Fibroblast of mammary gland (primary cell): ENCODE data around the gene MARCHF7.
"Not testable (repeated sequence)": the region's sequence is repeated elsewhere in the genome, so short reads cannot be mapped to it uniquely, and the experiment has no call there.

Source experiments
- DNase-seq: peaks from one replicate; pipeline ENCODE4 v3.0.0-alpha.2; 2010; ENCODE audit warnings: low read depth
- H3K4me3 ChIP-seq: 2 replicates; pipeline ENCODE4 v1.5.1; 2011; ENCODE audit warnings: low read depth, mild to moderate bottlenecking, low read length, moderate library complexity; ENCODE audit not compliant: control insufficient read depth
- TF ChIP-seq, protein P1 (sequence below): conservative IDR thresholded peaks from 2 replicates; pipeline ENCODE4 v1.5.1; 2011; ENCODE audit warnings: low read depth, low read length, inconsistent platforms; ENCODE audit not compliant: control insufficient read depth, insufficient read depth

Gene MARCHF7

DNA sequence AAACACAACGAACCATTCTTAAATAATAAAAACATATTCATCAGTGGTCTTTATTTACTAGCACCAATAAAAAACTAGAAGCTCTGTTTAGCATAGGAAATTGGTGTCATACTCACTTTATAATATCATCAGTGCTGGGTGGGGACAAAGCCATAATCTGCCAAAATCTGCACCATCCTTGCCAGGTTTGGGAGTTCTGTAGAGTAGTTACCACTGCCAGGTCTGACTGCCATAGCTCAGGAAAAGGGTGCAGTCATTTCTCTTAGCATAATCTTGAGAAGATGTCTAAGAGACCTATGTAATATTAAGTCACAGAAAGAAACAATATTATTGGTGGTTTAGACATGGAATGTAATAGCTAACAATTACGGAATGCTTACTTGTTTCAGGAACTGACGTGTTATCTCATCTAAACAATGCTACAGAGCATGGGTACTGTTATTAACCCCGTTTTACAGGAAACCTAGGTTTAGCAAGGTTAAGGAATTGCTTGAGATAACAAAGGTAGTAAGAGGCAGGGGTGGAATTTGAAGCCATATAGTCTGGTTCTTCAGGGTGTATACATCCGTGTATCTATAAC is 1.6 kb upstream of the MARCHF7 start:
- no peak overlapping the region for H3K4me3 ChIP-seq

DNA sequence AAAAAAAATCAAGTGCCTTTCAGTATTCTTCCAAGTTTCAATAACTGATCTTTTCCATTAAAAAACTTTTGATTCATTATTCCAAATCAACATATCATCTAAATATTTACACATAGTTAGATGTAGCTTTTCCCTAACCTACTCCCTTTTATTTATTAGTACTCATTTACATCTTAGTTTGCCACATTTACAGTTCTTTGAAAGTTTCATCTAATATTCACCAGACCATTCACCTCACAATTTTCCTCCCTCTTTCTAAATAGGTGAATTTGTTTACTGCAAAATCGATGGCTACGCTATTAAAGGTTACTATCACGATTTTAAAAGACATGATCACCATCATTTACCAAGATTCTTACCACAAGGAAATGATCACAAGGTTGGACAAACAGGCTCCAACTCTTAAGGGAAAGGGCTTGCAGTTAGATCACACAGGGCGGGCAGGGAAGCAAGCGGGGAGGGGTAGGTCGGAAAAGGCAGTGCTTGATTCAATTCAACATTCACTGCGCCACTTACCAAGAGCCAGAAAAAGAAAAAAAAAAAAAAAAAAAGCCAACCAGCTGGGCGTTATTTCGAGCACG is 654 bp upstream of the MARCHF7 start:
- DNase-seq: peak; percentile 64
- TF ChIP-seq, protein P1, sequence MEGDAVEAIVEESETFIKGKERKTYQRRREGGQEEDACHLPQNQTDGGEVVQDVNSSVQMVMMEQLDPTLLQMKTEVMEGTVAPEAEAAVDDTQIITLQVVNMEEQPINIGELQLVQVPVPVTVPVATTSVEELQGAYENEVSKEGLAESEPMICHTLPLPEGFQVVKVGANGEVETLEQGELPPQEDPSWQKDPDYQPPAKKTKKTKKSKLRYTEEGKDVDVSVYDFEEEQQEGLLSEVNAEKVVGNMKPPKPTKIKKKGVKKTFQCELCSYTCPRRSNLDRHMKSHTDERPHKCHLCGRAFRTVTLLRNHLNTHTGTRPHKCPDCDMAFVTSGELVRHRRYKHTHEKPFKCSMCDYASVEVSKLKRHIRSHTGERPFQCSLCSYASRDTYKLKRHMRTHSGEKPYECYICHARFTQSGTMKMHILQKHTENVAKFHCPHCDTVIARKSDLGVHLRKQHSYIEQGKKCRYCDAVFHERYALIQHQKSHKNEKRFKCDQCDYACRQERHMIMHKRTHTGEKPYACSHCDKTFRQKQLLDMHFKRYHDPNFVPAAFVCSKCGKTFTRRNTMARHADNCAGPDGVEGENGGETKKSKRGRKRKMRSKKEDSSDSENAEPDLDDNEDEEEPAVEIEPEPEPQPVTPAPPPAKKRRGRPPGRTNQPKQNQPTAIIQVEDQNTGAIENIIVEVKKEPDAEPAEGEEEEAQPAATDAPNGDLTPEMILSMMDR: no peak
- peak overlapping the region; percentile 95 for H3K4me3 ChIP-seq

More for the DNA sequence above, 1.6 kb upstream of the MARCHF7 start:
- TF ChIP-seq, protein P1: no peak
- no peak for DNase-seq

DNA sequence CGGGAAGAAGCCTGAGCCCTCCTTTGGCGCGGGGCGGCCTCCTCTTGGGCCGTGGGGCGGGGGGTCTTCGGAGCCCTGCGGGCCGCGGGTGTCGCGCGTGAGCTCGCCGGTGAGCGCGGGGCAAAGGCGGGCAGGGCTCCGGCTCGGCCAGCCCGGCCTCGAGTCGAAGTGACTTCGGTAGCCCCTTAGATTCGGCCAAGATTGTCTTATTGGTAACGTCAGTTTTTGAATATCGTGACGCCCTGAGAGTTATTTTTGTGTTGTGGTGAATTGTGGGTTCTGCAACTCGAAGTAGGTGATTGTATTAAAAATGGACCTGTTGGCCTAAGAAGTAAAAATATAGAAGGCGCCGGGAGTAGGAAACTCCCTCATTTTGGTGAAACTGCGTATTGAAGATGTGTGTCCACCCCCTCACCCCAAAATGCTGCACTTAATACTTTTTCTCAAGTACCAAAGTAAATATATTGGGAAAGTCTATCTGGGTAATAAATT is 669 bp downstream of the MARCHF7 start:
- peak overlapping the region; percentile 95 for H3K4me3 ChIP-seq
- TF ChIP-seq, protein P1: no peak
- peak; percentile 14 for DNase-seq

DNA sequence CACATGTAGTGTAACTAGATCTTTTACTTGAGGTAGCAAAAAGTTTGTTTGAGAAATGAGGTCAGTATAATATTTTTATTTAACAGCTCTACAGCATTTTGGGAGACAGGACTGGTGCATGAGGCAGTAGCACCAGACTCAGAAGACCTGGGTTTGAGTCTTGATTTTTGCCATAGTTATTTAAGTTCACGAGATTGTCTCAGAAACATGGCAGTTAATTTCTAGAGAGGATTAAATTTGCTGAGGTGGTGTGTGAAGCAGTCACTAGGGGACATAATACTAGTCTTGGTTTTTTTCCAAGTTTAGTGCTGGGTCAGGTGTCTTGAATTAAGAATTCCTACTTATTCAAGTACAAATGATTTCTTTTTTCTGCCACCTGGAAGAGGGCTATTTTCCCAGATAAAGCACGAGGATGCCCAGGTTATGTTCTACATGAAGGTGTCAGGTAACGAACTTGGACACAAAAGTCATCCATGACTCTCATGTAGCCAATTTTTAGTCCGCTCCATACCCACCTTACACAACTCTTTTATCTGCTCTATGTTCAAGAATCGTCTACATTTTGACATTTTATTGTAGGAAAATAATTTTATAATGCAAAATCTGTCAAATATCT is 1.4 kb downstream of the MARCHF7 start:
- peak overlapping the region; percentile 95 for H3K4me3 ChIP-seq
- peak; percentile 65 for DNase-seq
- TF ChIP-seq, protein P1: peak; percentile 10

DNA sequence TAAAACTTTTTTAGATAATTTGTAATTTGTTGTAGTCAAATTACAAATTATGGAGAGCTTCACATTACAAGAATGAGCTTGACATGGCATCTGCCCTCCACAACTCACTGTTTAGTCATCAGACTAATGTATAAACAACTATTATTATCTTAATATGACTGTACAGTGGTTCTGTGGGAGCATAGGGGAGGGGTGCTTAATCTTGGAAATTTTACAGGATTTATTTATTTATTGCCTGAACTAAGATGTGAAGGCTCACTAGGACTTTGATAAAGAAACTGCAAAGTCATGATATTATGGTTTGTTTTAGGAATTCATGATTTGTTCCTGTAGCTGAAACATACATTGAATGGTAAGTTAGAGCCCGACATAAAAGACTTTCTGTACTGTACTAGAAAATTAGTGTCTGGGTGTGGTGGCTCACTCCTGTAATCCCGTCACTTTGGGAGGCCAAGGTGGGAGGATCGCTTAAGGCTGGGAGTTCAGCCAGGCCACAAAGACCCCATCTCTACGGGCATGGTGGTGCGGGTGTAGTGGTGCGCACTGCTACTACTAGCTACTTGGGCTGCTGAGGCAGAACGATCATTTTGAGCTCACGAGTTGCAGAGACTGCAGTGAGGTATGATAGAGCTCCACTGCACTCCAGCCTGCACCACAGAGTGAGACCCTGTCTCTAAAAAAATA is 2.1 kb downstream of the MARCHF7 start:
- peak overlapping the region; percentile 95 for H3K4me3 ChIP-seq
- peak; percentile 83 for DNase-seq
- TF ChIP-seq, protein P1: no peak

DNA sequence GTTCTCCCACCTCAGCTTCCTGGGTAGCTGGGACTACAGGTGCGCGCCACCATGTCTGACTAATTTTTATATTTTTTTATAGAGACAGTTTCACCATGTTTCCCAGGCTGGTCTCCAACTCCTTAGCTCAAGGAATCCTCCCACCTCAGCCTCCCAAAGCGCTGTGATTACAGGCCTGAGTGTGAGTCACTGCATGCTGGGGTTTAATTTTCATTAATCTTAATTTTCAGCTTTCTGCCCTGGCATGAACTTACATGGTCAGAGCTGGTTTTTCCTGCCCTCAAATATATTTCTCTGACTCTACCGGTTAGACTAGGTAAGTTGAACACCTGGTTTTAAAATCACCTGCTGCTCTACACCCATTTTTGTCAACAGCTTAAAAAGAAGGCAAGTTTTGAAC is 3.1 kb downstream of the MARCHF7 start:
- H3K4me3 ChIP-seq: no peak overlapping the region
- TF ChIP-seq, protein P1: no peak
- DNase-seq: peak; percentile 21

DNA sequence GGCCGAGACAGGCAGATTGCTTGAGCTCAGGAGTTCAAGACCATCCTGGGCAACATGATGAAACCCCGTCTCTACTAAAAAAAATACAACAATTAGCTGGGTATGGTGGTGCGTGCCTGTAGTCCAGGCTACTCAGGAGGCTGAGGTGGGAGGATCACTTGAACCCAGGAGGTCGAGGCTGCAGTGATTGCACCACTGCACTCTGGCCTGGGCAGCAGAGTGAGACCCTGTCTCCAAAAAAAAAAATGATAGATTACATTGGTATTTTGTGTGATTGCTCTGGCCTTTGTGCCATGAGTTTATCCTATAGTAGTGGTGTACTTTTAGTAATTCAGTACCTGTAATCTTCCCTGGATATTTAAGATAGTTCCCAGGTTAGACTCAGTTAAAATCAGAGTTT is 4.1 kb downstream of the MARCHF7 start:
- not testable (repeated sequence) for H3K4me3 ChIP-seq, DNase-seq
